A673 (cell line): ENCODE data around the gene AGBL4. TPM values are rescaled to one million over a fixed set of nuclear protein-coding genes. Genes with fewer than 3 reads are reported as not detected.

Source experiments
- BruUV-seq: library from RNA; stranded (reverse); fragments of 400-500 nt; replicated peaks from 2 replicates; lab custom pipeline; 2021; lab: Mats Ljungman, UMichigan
- CTCF ChIA-PET: fragments of 300-600 bp; sonication (Branson Sonifier 250); formaldehyde crosslinking; loops from one replicate; lab custom pipeline; 2022; ENCODE audit warnings: antibody characterized with exemption; lab: Charles Lee
- POLR2A ChIA-PET: fragments of 300-600 bp; sonication (Branson Sonifier 250); formaldehyde crosslinking; loops from one replicate; lab custom pipeline; 2022; ENCODE audit warnings: antibody characterized with exemption; ENCODE audit not compliant: low non-redundant PET; lab: Charles Lee
- DNase-seq: peaks from one replicate; pipeline ENCODE4 v3.0.0-alpha.2; 2015; ENCODE audit warnings: low spot score
- H3K27ac ChIP-seq: fragments of 200-600 bp; sonication (generic); 2 replicates; pipeline ENCODE4 v1.5.1; 2016; ENCODE audit warnings: mixed run types, low read depth, mild to moderate bottlenecking, mixed read lengths, antibody characterized with exemption, low read length; ENCODE audit not compliant: poor library complexity, severe bottlenecking
- H3K27me3 ChIP-seq: fragments of 200-600 bp; sonication (generic); replicated peaks from 2 replicates; pipeline ENCODE4 v1.6.1; 2017; ENCODE audit warnings: mixed run types, low read depth, mild to moderate bottlenecking, mixed read lengths, antibody characterized with exemption, low read length; ENCODE audit not compliant: insufficient read depth, poor library complexity
- H3K36me3 ChIP-seq: fragments of 200-600 bp; sonication (generic); 2 replicates; pipeline ENCODE4 v1.6.1; 2016; ENCODE audit warnings: mixed run types, mild to moderate bottlenecking, mixed read lengths, antibody characterized with exemption, low read length; ENCODE audit not compliant: insufficient read depth, poor library complexity, severe bottlenecking
- H3K4me1 ChIP-seq: fragments of 200-600 bp; sonication (generic); 2 replicates; pipeline ENCODE4 v1.6.1; 2017; ENCODE audit warnings: mixed run types, mild to moderate bottlenecking, mixed read lengths, antibody characterized with exemption, low read length; ENCODE audit not compliant: insufficient read depth, poor library complexity, severe bottlenecking
- H3K4me3 ChIP-seq: fragments of 200-600 bp; sonication (generic); 2 replicates; pipeline ENCODE4 v1.5.1; 2016; ENCODE audit warnings: low read depth, mixed run types, mild to moderate bottlenecking, mixed read lengths, low read length; ENCODE audit not compliant: poor library complexity, severe bottlenecking
- H3K9me3 ChIP-seq: fragments of 200-600 bp; sonication (generic); 2 replicates; pipeline ENCODE4 v1.6.1; 2016; ENCODE audit warnings: mixed run types, low read depth, mild to moderate bottlenecking, mixed read lengths, antibody characterized with exemption, low read length; ENCODE audit not compliant: poor library complexity, severe bottlenecking
- EZH2 ChIP-seq: fragments of 200-600 bp; sonication (generic); IDR thresholded peaks from 2 replicates; pipeline ENCODE4 v1.6.1; 2017; ENCODE audit warnings: borderline replicate concordance, low read depth, mild to moderate bottlenecking, mixed read lengths, antibody characterized with exemption, low read length; ENCODE audit not compliant: poor library complexity, severe bottlenecking
- intact Hi-C: fragments of 100-400 bp; cut with micrococcal nuclease; formaldehyde crosslinking; loops from one replicate; pipeline ENCODE4 v1.10.0; 2022; ENCODE audit not compliant: unreplicated experiment
- total RNA-seq: library from RNA; stranded (reverse); gene quantifications from 2 replicates; pipeline ENCODE4 v1.2.3, GENCODE V29; 2021
- TF ChIP-seq, protein P1 (sequence below): fragments of 300-800, 200-600 bp; sonication (generic); conservative IDR thresholded peaks from 2 replicates; pipeline ENCODE4 v1.5.1; 2017; ENCODE audit warnings: low read depth, mild to moderate bottlenecking, antibody characterized with exemption, low read length, moderate library complexity, mixed read lengths

AGBL4 gene
- total RNA-seq, 1 experiment from 2014 or later: 0.32 TPM

GRCh38 chr1:48760857-48761256, 1262.9 kb downstream of the AGBL4 start:
- TF ChIP-seq, protein P1, sequence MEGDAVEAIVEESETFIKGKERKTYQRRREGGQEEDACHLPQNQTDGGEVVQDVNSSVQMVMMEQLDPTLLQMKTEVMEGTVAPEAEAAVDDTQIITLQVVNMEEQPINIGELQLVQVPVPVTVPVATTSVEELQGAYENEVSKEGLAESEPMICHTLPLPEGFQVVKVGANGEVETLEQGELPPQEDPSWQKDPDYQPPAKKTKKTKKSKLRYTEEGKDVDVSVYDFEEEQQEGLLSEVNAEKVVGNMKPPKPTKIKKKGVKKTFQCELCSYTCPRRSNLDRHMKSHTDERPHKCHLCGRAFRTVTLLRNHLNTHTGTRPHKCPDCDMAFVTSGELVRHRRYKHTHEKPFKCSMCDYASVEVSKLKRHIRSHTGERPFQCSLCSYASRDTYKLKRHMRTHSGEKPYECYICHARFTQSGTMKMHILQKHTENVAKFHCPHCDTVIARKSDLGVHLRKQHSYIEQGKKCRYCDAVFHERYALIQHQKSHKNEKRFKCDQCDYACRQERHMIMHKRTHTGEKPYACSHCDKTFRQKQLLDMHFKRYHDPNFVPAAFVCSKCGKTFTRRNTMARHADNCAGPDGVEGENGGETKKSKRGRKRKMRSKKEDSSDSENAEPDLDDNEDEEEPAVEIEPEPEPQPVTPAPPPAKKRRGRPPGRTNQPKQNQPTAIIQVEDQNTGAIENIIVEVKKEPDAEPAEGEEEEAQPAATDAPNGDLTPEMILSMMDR: no peak
- TF ChIP-seq EZH2: no peak
- no peak for DNase-seq
- Histone ChIP-seq H3K27ac (no peak overlapping the region), H3K27me3 (no peaks in the 10 kb centered on the region), H3K4me3 (no peak overlapping the region), H3K9me3 (no peaks in the 10 kb centered on the region), H3K4me1 (no peaks in the 10 kb centered on the region), H3K36me3 (peaks cover 5% of the 10 kb centered on the region)
- no TSS peak for BruUV-seq
- ChIA-PET POLR2A (no interaction called here), CTCF (no interaction called here)
- intact Hi-C loops: no loop called here

DNA sequence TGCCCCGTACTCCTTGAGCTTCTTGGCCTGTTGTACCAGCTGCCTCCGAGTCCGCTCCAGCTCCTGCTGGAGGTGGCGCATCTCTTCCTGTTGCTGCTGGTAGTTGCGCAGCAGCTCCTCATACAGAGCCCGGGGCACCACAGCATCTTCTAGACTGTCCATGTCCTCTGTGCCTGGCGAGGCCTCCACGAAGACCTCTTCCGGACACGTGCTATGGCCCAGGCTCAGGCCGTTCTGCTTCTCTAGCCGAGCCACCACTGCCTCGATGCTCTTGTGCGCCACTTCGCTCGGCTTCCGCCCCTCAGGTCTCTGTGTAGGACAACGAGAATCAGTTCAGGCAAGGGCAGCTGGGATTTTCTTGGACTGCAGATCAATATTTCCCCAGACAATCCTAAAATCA, 1264.8 kb downstream of the AGBL4 start:
- H3K4me1 ChIP-seq: no peaks in the 10 kb centered on the region
- intact Hi-C loops: no loop called here
- no peak overlapping the region for H3K27ac ChIP-seq
- no TSS peak for BruUV-seq
- POLR2A ChIA-PET: no interaction called here
- no peak for TF ChIP-seq EZH2
- TF ChIP-seq, protein P1: no peak
- DNase-seq: no peak
- no peaks in the 10 kb centered on the region for H3K27me3 ChIP-seq
- H3K4me3 ChIP-seq: no peak overlapping the region
- H3K36me3 ChIP-seq: peaks cover 5% of the 10 kb centered on the region
- CTCF ChIA-PET: no interaction called here
- no peaks in the 10 kb centered on the region for H3K9me3 ChIP-seq

GRCh38 chr1:48757363-48757762, 1266.4 kb downstream of the AGBL4 start:
- ChIA-PET CTCF (no interaction called here), POLR2A (no interaction called here)
- Histone ChIP-seq H3K4me3 (no peak overlapping the region), H3K4me1 (no peaks in the 10 kb centered on the region), H3K36me3 (peaks cover 5% of the 10 kb centered on the region), H3K27ac (no peak overlapping the region), H3K9me3 (no peaks in the 10 kb centered on the region), H3K27me3 (no peaks in the 10 kb centered on the region)
- no TSS peak for BruUV-seq
- DNase-seq: no peak
- intact Hi-C loops: no loop called here
- no peak for TF ChIP-seq EZH2
- TF ChIP-seq, protein P1: no peak
